HL-60 (cell line): ENCODE measurements around the gene RERG.

Experiments used
- GABPA ChIP-seq: IDR thresholded peaks from 2 replicates; pipeline ENCODE4 v1.6.1; 2012; ENCODE audit warnings: low read depth
- TF ChIP-seq, protein P1 (sequence below): IDR thresholded peaks from one replicate; pipeline ENCODE4 v1.5.1; 2011; ENCODE audit warnings: low read length, control low read depth, inconsistent platforms; ENCODE audit not compliant: insufficient read depth

DNA sequence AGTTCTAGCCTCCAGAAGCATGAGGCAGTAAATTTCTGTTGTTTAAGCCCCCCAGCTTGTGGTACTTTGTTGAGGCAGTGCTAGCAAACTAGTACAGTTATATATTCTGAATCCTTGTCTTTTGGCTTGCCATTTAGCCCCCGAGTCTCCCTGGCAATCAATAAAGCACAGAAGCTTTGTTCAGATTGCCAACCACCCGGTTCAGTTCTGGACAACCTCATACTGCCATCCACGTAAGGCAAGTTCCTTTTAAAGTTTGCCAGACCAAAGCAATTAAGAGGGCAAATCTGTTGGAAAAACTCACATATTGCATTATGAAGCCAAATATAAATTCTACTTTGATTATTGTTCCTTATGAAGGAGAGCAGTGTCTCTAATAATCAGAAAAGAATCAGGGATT lies 67.1 kb downstream of the RERG start:
- TF ChIP-seq, protein P1, sequence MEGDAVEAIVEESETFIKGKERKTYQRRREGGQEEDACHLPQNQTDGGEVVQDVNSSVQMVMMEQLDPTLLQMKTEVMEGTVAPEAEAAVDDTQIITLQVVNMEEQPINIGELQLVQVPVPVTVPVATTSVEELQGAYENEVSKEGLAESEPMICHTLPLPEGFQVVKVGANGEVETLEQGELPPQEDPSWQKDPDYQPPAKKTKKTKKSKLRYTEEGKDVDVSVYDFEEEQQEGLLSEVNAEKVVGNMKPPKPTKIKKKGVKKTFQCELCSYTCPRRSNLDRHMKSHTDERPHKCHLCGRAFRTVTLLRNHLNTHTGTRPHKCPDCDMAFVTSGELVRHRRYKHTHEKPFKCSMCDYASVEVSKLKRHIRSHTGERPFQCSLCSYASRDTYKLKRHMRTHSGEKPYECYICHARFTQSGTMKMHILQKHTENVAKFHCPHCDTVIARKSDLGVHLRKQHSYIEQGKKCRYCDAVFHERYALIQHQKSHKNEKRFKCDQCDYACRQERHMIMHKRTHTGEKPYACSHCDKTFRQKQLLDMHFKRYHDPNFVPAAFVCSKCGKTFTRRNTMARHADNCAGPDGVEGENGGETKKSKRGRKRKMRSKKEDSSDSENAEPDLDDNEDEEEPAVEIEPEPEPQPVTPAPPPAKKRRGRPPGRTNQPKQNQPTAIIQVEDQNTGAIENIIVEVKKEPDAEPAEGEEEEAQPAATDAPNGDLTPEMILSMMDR: no peak
- no peak for TF ChIP-seq GABPA
